Stomach smooth muscle (tissue), 2 donors: ENCODE results near the gene HAP1.

Experiments used
- H3K27ac ChIP-seq: one replicate; pipeline ENCODE4 v1.7.0; 2013; ENCODE audit warnings: mild to moderate bottlenecking, low read length, inconsistent platforms
- H3K27me3 ChIP-seq, 2 donors: one replicate each; pipeline ENCODE4 v1.7.0; 2013; ENCODE audit warnings: low read length in 2 of 2; ENCODE audit not compliant: insufficient read depth in 2 of 2, control insufficient read depth in 1 of 2
- H3K36me3 ChIP-seq, 2 donors: one replicate each; pipeline ENCODE4 v1.7.0; 2013; ENCODE audit warnings: low read length in 2 of 2; ENCODE audit not compliant: control insufficient read depth in 2 of 2, insufficient read depth in 2 of 2
- H3K4me1 ChIP-seq: one replicate; pipeline ENCODE4 v1.7.0; 2013; ENCODE audit warnings: low read length; ENCODE audit not compliant: control insufficient read depth, insufficient read depth
- H3K4me3 ChIP-seq, 2 donors: one replicate each; pipeline ENCODE4 v1.7.0; 2013; ENCODE audit warnings: low read length in 2 of 2
- H3K9ac ChIP-seq, 2 donors: one replicate each; pipeline ENCODE4 v1.7.0; 2013; ENCODE audit warnings: low read length in 2 of 2, mild to moderate bottlenecking in 1 of 2
- H3K9me3 ChIP-seq, 2 donors: one replicate each; pipeline ENCODE4 v1.7.0; 2013; ENCODE audit warnings: low read length in 2 of 2; ENCODE audit not compliant: control insufficient read depth in 2 of 2
- donor health status: healthy.
- donor health status: Pancreatic carcinoma.

HAP1 gene

GRCh38 chr17:41738801-41739112 lies 4.3 kb upstream of the HAP1 start:
- no peak overlapping the region for H3K9ac ChIP-seq
- H3K36me3 ChIP-seq = no peaks in the 10 kb centered on the region
- no peaks in the 10 kb centered on the region for H3K9me3 ChIP-seq
- no peak overlapping the region for H3K27ac ChIP-seq
- peaks cover 13% of the 10 kb centered on the region for H3K4me1 ChIP-seq
- peaks cover 25 to 29% of the 10 kb centered on the region in 2 donors for H3K27me3 ChIP-seq
- no peak overlapping the region for H3K4me3 ChIP-seq

DNA sequence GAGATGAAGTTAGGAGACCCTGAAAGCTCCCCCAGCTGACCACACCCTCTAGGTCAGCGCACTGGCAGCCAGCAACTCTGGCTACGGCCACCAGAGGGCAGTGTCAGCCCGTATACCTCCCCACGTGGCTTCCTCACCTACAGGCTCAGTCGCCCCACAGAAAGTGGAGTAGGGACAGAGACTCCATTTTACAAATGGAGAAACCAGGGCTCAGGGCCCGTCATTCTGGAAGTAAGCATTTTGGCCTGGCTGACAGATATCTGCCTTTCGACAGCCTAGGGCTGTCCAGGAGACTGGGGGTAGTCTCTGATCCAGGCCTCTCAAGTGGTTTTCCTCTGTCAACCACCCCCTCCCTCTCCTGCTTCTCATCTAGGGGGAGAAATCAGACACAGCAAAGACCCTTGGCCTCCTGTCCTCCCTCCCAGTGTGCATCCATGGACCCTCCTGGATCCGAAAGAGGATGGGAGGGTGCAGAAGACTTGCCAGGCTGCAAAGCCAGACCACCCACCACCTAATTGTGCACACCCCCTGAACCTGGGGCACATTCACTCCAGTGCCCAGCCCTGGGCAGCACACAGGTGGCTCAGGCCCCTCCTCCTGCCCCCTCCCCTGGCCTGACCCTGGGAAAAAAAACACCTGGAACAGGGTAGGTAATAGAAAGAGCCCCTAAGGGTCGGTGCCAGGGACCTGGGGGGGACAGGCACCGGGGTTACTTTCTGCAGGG lies 3.8 kb upstream of the HAP1 start:
- Histone ChIP-seq H3K9me3 (no peaks in the 10 kb centered on the region), H3K4me1 (peaks cover 14% of the 10 kb centered on the region), H3K27ac (no peak overlapping the region), H3K36me3 (no peaks in the 10 kb centered on the region), H3K27me3 (peaks cover 27 to 32% of the 10 kb centered on the region in 2 donors), H3K9ac (no peak overlapping the region), H3K4me3 (no peak overlapping the region)

- no peaks in the 10 kb centered on the region for H3K36me3 ChIP-seq
- H3K9ac ChIP-seq = no peak overlapping the region
- no peaks in the 10 kb centered on the region for H3K9me3 ChIP-seq
- no peak overlapping the region for H3K27ac ChIP-seq
- H3K4me3 ChIP-seq = no peak overlapping the region
- H3K4me1 ChIP-seq = peaks cover 14% of the 10 kb centered on the region
- H3K27me3 ChIP-seq = peaks cover 29 to 33% of the 10 kb centered on the region in 2 donors
These were observed 3.2 kb upstream of the HAP1 start for GRCh38 chr17:41737680-41738023.

DNA sequence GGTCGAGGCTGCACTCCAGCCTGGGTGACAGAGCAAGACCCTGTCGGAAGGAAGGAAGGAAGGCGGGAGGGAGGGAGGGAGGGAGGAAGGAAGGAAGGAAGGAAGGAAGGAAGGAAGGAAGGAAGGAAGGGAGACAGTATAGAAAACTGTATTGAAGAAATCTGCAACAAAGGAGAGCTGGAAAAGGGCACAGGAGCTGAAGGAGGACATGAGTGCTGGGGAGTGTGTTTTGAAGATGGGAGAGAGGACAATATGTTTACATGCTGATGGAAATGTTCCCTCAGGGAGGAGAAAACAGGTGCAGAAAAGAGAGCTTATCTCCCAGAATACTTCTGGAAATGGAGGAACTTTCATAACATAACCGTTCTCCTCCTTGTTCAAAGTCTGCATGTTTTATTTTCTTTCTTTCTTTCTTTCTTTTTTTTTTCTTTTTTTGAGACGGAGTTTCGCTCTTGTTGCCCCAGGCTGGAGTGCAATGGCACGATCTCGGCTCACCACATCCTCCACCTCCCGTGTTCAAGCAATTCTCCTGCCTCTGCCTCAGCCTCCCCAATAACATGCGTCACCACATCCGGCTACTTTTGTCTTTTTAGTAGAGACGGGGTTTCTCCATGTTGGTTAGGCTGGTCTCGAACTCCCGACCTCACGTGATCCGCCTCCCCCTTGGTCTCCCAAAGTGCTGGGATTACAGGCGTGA lies 2.7 kb upstream of the HAP1 start:
- H3K9me3 ChIP-seq = no peaks in the 10 kb centered on the region
- no peak overlapping the region for H3K4me3 ChIP-seq
- H3K4me1 ChIP-seq = peaks cover 14% of the 10 kb centered on the region
- H3K36me3 ChIP-seq = no peaks in the 10 kb centered on the region
- H3K27me3 ChIP-seq = peaks cover 33 to 38% of the 10 kb centered on the region in 2 donors
- H3K27ac ChIP-seq = no peak overlapping the region
- no peak overlapping the region for H3K9ac ChIP-seq

DNA sequence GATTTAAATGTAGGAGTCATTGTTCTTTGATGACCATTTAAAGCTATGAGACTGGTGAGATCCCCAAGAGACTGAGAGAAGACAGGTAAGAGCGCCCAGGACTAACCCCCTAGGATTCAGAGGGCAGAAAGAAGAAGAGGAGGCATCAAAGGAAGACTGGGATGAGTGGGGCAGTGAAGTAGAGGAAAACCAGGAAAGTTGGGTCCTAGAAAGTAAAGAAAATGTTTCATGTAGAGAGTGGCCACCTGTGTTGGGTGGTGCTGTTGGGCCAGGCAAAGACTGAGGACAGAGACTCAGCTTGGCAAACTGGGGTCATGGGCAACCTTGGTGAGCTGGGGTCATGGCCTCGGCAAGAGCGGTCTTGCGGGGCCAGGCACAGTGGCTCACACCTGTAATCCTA lies 1.3 kb upstream of the HAP1 start:
- H3K27me3 ChIP-seq = peaks cover 33 to 45% of the 10 kb centered on the region in 2 donors
- H3K4me1 ChIP-seq = peaks cover 14% of the 10 kb centered on the region
- no peak overlapping the region for H3K4me3 ChIP-seq
- no peak overlapping the region for H3K27ac ChIP-seq
- H3K9ac ChIP-seq = no peak overlapping the region
- H3K36me3 ChIP-seq = no peaks in the 10 kb centered on the region
- no peaks in the 10 kb centered on the region for H3K9me3 ChIP-seq

GRCh38 chr17:41734949-41735313 lies 488 bp upstream of the HAP1 start:
- Histone ChIP-seq H3K4me1 (peaks cover 14% of the 10 kb centered on the region), H3K9ac (no peak overlapping the region), H3K4me3 (peak overlapping the region; percentile 60 to 69), H3K9me3 (no peaks in the 10 kb centered on the region), H3K27ac (no peak overlapping the region), H3K36me3 (no peaks in the 10 kb centered on the region), H3K27me3 (peaks cover 33 to 48% of the 10 kb centered on the region in 2 donors)

DNA sequence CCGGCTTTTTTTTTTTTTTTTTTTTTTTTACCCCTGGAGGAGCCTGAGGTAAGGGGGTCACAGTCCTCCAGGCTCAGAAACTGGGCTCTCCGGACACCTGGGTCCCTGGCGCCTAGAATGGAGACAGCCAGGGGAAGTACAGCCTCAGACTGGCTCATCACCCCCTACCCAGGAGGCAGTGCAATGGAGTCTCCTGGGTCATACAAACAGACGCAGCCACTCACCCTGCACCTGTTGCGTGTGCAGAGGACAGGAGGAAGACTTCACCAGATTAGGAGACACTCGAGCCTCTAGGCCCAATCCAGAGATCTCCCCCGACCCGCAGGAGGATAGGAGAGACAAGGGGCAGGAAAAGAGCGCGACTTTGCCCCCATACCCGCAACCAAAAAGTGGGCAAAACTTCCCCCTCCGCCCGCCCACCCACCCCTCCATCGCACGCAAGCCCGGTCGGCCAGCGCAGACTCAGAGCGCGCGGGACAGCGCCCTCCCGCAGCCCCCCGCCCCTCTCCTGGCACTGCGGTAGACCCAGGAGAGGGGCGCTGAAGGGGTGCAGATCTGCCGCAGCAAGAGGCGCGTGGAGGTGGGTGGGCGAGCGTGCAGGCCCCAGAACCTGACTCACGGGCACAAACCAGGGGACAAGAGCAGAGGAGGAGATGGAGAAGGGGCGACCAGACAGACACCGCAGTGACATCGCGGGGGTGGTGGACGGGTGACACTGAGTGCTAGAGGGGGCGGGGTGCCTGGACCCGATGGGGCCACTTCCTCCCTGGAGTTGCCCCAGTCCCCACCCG lies 900 bp downstream of the HAP1 start:
- Histone ChIP-seq H3K9me3 (no peaks in the 10 kb centered on the region), H3K36me3 (no peaks in the 10 kb centered on the region), H3K27ac (no peak overlapping the region), H3K4me1 (peaks cover 14% of the 10 kb centered on the region), H3K9ac (no peak overlapping the region), H3K4me3 (peak overlapping the region; percentile 60 to 69), H3K27me3 (peaks cover 33 to 48% of the 10 kb centered on the region in 2 donors)

- no peaks in the 10 kb centered on the region for H3K36me3 ChIP-seq
These were observed 2.6 kb downstream of the HAP1 start for GRCh38 chr17:41731836-41732235.

GRCh38 chr17:41730479-41730878 lies 4.0 kb downstream of the HAP1 start:
- Histone ChIP-seq H3K9ac (no peak overlapping the region), H3K36me3 (no peaks in the 10 kb centered on the region), H3K4me1 (peaks cover 14% of the 10 kb centered on the region), H3K27ac (no peak overlapping the region), H3K27me3 (peaks cover 19 to 33% of the 10 kb centered on the region in 2 donors), H3K9me3 (no peaks in the 10 kb centered on the region), H3K4me3 (no peak overlapping the region)

More at GRCh38 chr17:41731836-41732235, 2.6 kb downstream of the HAP1 start:
- Histone ChIP-seq H3K27me3 (peaks cover 28 to 43% of the 10 kb centered on the region in 2 donors), H3K4me3 (no peak overlapping the region), H3K4me1 (peaks cover 14% of the 10 kb centered on the region), H3K9ac (no peak overlapping the region), H3K9me3 (no peaks in the 10 kb centered on the region), H3K27ac (no peak overlapping the region)

DNA sequence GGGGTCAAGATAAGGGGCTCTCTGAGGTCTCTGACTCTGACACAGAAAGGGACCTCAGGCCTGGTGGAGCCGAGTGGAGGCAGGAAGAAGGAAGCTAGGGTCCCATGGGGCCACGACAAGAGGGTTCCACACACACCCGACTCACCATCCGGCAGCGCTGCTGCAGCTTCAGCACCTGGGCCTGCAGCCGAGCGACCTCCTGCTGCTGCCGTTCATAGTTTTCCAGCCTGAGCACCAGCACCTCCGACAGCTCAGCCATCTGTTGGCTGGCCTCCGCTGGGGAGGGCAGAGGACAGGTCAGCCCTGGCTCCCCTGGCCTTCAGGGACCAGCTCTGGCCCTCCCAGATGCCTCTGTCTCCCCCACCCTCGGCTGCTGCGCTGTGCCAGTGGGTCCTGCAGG lies 6.4 kb downstream of the HAP1 start:
- no peak overlapping the region for H3K4me3 ChIP-seq
- H3K9me3 ChIP-seq = no peaks in the 10 kb centered on the region
- no peaks in the 10 kb centered on the region for H3K36me3 ChIP-seq
- H3K9ac ChIP-seq = no peak overlapping the region
- H3K27me3 ChIP-seq = peaks cover 6 to 19% of the 10 kb centered on the region in 2 donors
- H3K27ac ChIP-seq = no peak overlapping the region
- H3K4me1 ChIP-seq = no peaks in the 10 kb centered on the region
